BLaER1 (cell line): Measurements from ENCODE around the gene SDK1.

Source experiments
- H3K27ac ChIP-seq: shearing (Covaris generic); formaldehyde crosslinking; 2 replicates; pipeline ENCODE4 v1.8.1; 2022
- H3K27me3 ChIP-seq: shearing (Covaris generic); formaldehyde crosslinking; 2 replicates; pipeline ENCODE4 v1.8.1; 2022
- H3K36me3 ChIP-seq: shearing (Covaris generic); formaldehyde crosslinking; 2 replicates; pipeline ENCODE4 v1.8.1; 2022
- H3K4me1 ChIP-seq: shearing (Covaris generic); formaldehyde crosslinking; 2 replicates; pipeline ENCODE4 v1.8.1; 2022
- H3K4me2 ChIP-seq: shearing (Covaris generic); formaldehyde crosslinking; 2 replicates; pipeline ENCODE4 v1.8.1; 2022
- H3K4me3 ChIP-seq: shearing (Covaris generic); formaldehyde crosslinking; 2 replicates; pipeline ENCODE4 v1.8.1; 2022
- H3K9ac ChIP-seq: shearing (Covaris generic); formaldehyde crosslinking; 2 replicates; pipeline ENCODE4 v1.8.1; 2022
- H3K9me3 ChIP-seq: shearing (Covaris generic); formaldehyde crosslinking; 2 replicates; pipeline ENCODE4 v1.8.1; 2022
- H4K20me1 ChIP-seq: shearing (Covaris generic); formaldehyde crosslinking; 2 replicates; pipeline ENCODE4 v1.8.1; 2022
- Cebpa-rat ChIP-seq: shearing (Covaris generic); IDR thresholded peaks from 2 replicates; pipeline ENCODE4 v1.8.1; 2022

SDK1 gene

DNA sequence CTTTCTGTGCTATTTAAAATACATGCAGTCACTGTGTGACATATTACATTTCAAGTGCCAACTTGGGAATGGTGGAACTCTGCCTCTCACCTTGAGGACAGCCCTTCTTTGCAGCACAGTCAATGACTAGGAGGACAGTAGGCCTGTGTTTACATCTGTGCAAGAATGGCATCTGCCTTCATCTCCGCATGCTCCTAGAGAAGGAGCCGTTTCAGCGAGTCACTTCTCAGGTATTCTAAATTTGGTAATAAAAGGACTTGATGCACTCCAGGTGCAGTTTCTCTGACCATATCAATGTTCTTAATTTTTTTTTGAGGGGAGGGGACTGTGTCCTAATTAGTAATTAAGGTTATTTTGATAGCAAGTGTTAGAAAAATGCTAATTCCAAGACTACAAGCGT is 128.9 kb downstream of the SDK1 start:
- no peak overlapping the region for H3K27ac ChIP-seq
- no peak overlapping the region for H3K4me3 ChIP-seq
- no peaks in the 10 kb centered on the region for H4K20me1 ChIP-seq
- no peaks in the 10 kb centered on the region for H3K27me3 ChIP-seq
- H3K9me3 ChIP-seq, result no peaks in the 10 kb centered on the region
- TF ChIP-seq Cebpa-rat, result no peak
- H3K9ac ChIP-seq, result no peak overlapping the region
- H3K4me2 ChIP-seq, result no peak overlapping the region
- H3K4me1 ChIP-seq, result no peaks in the 10 kb centered on the region
- H3K36me3 ChIP-seq, result no peaks in the 10 kb centered on the region

DNA sequence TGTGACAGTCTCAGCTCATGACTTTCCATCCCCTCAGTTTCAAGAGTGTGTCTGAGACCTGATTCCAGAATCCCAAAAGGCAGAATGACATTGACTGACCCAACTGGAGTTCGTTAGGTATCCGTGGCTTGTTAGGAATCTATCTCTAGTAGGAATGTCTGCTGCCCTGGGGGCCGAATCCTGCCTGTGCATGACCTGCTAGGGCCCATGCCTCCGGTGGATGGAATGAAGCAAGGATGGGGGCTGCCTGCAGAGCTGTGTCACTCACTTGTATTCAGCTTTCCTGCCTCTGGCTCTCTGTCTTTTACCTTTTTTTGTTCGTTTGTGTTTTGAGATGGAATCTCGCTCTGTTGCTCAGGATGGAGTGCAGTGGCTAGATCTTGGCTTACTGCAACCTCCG is 129.5 kb downstream of the SDK1 start:
- no peak overlapping the region for H3K4me2 ChIP-seq
- H3K4me1 ChIP-seq, result no peaks in the 10 kb centered on the region
- no peaks in the 10 kb centered on the region for H3K27me3 ChIP-seq
- no peak overlapping the region for H3K9ac ChIP-seq
- no peak overlapping the region for H3K27ac ChIP-seq
- no peak for TF ChIP-seq Cebpa-rat
- H4K20me1 ChIP-seq, result no peaks in the 10 kb centered on the region
- no peaks in the 10 kb centered on the region for H3K9me3 ChIP-seq
- no peaks in the 10 kb centered on the region for H3K36me3 ChIP-seq
- no peak overlapping the region for H3K4me3 ChIP-seq

DNA sequence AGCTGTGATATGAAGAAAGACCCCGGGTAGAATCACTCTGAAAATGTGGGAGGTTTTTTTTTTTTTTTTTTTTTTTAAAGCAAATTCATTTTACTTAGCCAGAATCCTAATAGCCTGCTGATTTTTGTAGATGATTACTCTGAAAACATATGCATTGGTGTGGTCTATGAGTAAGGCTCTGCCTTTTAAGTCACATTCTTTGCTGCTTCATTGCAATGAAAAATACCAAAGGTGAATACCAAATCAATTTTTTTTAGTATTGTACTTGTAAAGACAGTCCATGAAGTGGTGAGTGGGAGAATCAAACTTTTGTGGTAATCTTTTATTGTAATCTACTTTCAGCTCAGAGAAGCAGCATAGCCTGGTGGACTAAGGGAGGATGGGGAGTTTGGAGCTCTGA is 130.3 kb downstream of the SDK1 start:
- no peak overlapping the region for H3K4me3 ChIP-seq
- no peaks in the 10 kb centered on the region for H3K27me3 ChIP-seq
- H3K4me2 ChIP-seq, result no peak overlapping the region
- H3K36me3 ChIP-seq, result no peaks in the 10 kb centered on the region
- no peak overlapping the region for H3K9ac ChIP-seq
- no peak for TF ChIP-seq Cebpa-rat
- H3K27ac ChIP-seq, result no peak overlapping the region
- H3K9me3 ChIP-seq, result no peaks in the 10 kb centered on the region
- no peaks in the 10 kb centered on the region for H3K4me1 ChIP-seq
- no peaks in the 10 kb centered on the region for H4K20me1 ChIP-seq

DNA sequence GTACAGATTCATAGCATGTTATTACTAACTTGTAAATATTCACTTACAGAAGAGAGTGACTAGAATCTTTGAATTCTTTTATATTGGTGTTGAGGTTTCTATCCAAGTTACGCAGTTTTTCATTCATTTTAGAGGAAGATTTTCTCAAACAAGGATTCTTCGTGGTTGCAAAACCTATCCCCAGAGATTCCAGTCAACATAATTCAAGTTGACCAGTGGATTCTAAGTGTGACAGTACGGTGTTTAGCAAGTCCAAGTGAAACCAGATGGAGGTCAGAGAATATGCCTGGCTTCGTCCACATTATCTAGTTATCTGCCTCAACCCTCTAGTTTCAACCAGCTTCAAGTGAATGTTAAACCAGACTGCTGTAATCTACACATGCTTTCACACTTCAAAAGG is 131.9 kb downstream of the SDK1 start:
- Histone ChIP-seq H3K9me3 (no peaks in the 10 kb centered on the region), H3K9ac (no peak overlapping the region), H3K27ac (no peak overlapping the region), H4K20me1 (no peaks in the 10 kb centered on the region), H3K36me3 (no peaks in the 10 kb centered on the region), H3K4me1 (no peaks in the 10 kb centered on the region), H3K4me3 (no peak overlapping the region), H3K27me3 (no peaks in the 10 kb centered on the region), H3K4me2 (no peak overlapping the region)
- TF ChIP-seq Cebpa-rat, result no peak

DNA sequence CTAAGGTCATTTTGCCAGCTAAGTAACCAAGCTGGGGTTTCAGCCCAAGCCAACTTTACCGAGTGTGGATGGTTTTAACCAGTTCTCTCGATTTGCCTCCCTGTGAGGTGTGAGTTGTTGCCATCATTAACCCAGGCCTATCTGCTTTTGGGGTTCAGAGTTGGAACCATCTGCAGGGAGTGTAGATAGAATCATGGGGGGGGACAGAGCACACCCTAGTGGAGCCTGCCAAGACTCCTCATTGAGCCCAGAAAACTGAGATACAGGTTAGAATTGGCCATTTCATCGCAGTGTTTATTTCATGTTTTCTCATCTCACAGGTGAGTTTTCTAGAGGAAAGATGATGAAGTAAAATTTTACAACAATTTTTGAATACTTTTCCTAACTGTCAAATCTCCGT is 133.6 kb downstream of the SDK1 start:
- Histone ChIP-seq H4K20me1 (no peaks in the 10 kb centered on the region), H3K27me3 (no peaks in the 10 kb centered on the region), H3K4me2 (no peak overlapping the region), H3K9me3 (no peaks in the 10 kb centered on the region), H3K4me3 (no peak overlapping the region), H3K36me3 (no peaks in the 10 kb centered on the region), H3K4me1 (no peaks in the 10 kb centered on the region), H3K9ac (no peak overlapping the region), H3K27ac (no peak overlapping the region)
- TF ChIP-seq Cebpa-rat, result no peak

DNA sequence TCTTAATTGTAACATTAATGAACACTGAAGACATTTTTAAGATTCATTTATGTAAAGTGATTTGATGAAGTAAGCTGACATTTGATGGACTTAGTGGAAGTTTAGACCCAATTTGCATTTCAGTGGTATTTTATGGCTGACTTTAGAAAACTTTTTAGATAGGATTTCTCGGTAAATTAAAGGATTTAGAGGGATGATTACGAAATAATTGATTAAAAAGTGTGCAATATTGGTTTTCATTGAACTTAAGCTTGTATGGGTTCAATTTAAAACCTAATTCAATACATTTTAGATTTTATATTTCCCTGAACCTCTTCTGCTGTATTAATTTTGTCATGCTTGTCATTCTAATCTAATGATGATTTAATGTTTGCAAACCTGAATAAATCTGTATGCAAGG is 135.1 kb downstream of the SDK1 start:
- H3K9me3 ChIP-seq, result no peaks in the 10 kb centered on the region
- H3K27ac ChIP-seq, result no peak overlapping the region
- no peaks in the 10 kb centered on the region for H3K27me3 ChIP-seq
- H3K4me2 ChIP-seq, result no peak overlapping the region
- no peak overlapping the region for H3K9ac ChIP-seq
- no peak overlapping the region for H3K4me3 ChIP-seq
- no peak; the same call in 1 of the 2 replicates for TF ChIP-seq Cebpa-rat
- no peaks in the 10 kb centered on the region for H3K36me3 ChIP-seq
- no peaks in the 10 kb centered on the region for H4K20me1 ChIP-seq
- no peaks in the 10 kb centered on the region for H3K4me1 ChIP-seq

DNA sequence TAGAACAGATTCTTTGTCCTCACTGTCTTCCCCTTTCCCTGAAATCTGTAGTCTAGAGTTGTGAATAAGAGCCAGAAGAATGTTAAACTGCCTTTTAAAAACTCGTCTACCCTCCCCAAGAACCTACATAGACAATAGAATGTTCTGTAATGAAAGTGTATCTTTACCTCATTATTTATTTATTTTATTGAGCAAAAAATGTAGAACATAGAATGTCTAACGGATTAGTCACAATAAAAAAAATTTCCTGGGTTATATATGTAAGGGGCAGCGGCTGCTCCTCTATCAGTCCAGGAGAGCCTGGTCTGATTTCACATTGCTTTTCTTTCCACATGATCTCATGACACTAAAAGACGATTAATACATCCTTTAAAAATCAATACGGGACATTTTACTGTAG is 135.7 kb downstream of the SDK1 start:
- TF ChIP-seq Cebpa-rat, result no peak
- H3K36me3 ChIP-seq, result no peaks in the 10 kb centered on the region

DNA sequence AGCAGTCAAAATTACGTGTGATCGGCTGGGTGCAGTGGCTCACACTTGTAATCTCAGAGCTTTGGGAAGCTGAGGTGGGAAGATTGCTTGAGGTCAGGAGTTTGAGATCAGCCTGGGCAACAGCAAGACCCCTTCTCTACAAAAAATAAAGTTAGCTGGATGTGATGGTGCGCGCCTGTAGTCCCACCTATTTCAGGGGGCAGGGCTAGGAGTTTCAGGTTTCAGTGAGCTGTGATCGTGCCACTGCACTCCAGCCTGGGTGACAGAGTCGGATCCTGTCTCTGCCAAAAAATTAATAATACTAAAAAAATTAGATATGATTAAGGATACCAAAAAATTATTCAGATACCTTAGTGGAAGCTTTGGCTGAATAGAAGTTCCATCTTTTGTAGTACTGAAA is 136.4 kb downstream of the SDK1 start:
- TF ChIP-seq Cebpa-rat, result no peak
- no peaks in the 10 kb centered on the region for H3K27me3 ChIP-seq
- no peaks in the 10 kb centered on the region for H4K20me1 ChIP-seq
- no peak overlapping the region for H3K27ac ChIP-seq
- H3K4me1 ChIP-seq, result no peaks in the 10 kb centered on the region
- no peak overlapping the region for H3K4me2 ChIP-seq
- no peak overlapping the region for H3K4me3 ChIP-seq
- no peak overlapping the region for H3K9ac ChIP-seq
- H3K9me3 ChIP-seq, result no peaks in the 10 kb centered on the region
- H3K36me3 ChIP-seq, result no peaks in the 10 kb centered on the region

More for the DNA sequence above, 135.7 kb downstream of the SDK1 start:
- no peaks in the 10 kb centered on the region for H4K20me1 ChIP-seq
- H3K4me3 ChIP-seq, result no peak overlapping the region
- no peak overlapping the region for H3K4me2 ChIP-seq
- H3K9me3 ChIP-seq, result no peaks in the 10 kb centered on the region
- H3K27ac ChIP-seq, result no peak overlapping the region
- H3K4me1 ChIP-seq, result no peaks in the 10 kb centered on the region
- no peak overlapping the region for H3K9ac ChIP-seq
- H3K27me3 ChIP-seq, result no peaks in the 10 kb centered on the region

DNA sequence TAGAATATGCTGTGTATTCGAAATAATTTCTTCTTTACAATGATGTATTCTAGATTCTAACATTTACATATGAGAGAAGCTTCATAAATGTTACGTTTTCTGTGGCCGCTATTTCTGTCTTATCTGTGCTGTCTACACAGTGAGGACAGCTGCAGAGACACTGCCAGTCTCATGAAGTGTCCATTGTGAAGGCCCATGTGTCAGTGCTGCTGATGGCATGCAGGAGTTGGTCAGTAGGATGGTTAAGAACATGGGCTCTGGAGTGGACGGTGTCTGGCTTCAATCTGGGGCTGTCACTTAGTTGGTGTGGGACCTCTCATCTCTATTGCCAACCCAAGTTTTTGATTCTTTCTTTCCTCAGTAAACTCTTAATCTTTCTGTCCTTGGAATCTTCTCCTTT is 137.3 kb downstream of the SDK1 start:
- H3K27me3 ChIP-seq, result no peaks in the 10 kb centered on the region
- no peak overlapping the region for H3K9ac ChIP-seq
- no peak overlapping the region for H3K4me2 ChIP-seq
- no peak overlapping the region for H3K4me3 ChIP-seq
- no peaks in the 10 kb centered on the region for H3K36me3 ChIP-seq
- H4K20me1 ChIP-seq, result no peaks in the 10 kb centered on the region
- no peak overlapping the region for H3K27ac ChIP-seq
- TF ChIP-seq Cebpa-rat, result no peak
- no peaks in the 10 kb centered on the region for H3K4me1 ChIP-seq
- no peaks in the 10 kb centered on the region for H3K9me3 ChIP-seq

DNA sequence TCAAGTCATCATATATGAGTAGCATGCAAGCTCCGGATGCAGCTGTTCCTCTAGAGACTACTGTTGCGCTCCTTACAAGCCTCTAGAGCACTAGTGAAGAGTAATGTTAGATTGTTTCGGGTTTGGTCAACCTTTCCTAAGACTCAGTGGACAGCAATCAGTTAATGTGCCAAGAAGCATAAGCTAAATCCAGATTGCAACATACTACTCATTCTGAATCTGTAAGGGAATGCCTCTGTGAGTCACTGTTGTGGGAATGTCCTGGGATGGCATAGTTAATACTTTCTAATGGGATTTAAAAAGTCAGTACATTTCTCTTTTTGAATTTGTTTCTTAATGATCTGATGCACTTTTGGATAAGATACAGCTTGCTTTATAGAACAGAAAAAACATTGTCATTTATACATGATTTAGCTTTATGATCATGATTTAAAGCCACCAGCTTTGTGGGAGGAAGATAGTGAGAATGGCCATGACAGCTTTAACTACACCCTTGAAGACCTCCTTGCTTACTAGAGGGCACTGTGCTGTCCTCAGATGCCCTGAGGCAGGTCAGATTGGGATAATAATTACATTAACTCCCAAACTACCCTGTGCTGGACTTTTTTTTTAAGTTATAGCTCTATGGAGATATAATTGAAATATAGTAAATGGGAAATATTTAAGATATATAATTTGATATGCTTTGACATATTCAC is 138.4 kb downstream of the SDK1 start:
- H3K36me3 ChIP-seq, result no peaks in the 10 kb centered on the region
- H3K9me3 ChIP-seq, result no peaks in the 10 kb centered on the region
- no peak overlapping the region for H3K27ac ChIP-seq
- no peak for TF ChIP-seq Cebpa-rat
- no peak overlapping the region for H3K4me3 ChIP-seq
- no peaks in the 10 kb centered on the region for H4K20me1 ChIP-seq
- no peaks in the 10 kb centered on the region for H3K4me1 ChIP-seq
- no peak overlapping the region for H3K4me2 ChIP-seq
- no peaks in the 10 kb centered on the region for H3K27me3 ChIP-seq
- no peak overlapping the region for H3K9ac ChIP-seq

DNA sequence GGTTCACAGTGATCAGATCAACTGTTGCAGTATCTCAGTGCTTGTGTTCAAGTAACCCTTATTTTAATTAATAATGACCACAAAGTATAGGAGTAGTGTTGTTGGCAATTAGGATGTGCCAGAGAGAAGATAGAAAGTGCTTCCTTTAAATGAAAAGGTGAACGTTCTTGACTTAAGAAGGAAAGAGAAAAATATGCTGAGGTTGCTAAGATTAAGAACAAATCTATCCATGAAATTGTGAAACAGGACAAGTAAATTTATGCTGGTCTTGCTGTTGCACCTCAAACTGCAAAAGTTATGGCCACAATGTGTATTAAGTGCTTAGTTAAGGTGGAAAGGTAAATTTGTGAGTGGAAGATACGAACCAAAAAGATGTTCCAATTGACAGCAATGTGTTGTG is 139.5 kb downstream of the SDK1 start:
- H3K27ac ChIP-seq, result no peak overlapping the region
- no peaks in the 10 kb centered on the region for H3K4me1 ChIP-seq
- no peaks in the 10 kb centered on the region for H4K20me1 ChIP-seq
- no peak overlapping the region for H3K4me3 ChIP-seq
- no peak overlapping the region for H3K4me2 ChIP-seq
- TF ChIP-seq Cebpa-rat, result no peak
- H3K9me3 ChIP-seq, result no peaks in the 10 kb centered on the region
- no peaks in the 10 kb centered on the region for H3K36me3 ChIP-seq
- no peak overlapping the region for H3K9ac ChIP-seq
- no peaks in the 10 kb centered on the region for H3K27me3 ChIP-seq
